Nephron (organoid): ENCODE data around the gene NMNAT1.
A peak's percentile ranks its signal among the peaks of the same experiment; 100 is the strongest.

Source experiments
- H3K27ac Mint-ChIP-seq, 3 experiments: 2 replicates each; pipeline ENCODE4 v1.8.0; 2020; ENCODE audit warnings: mixed read lengths in 3 of 3, mild to moderate bottlenecking in 2 of 3, moderate library complexity in 1 of 3
- H3K27me3 Mint-ChIP-seq: 2 replicates; pipeline ENCODE4 v1.8.0; 2021; ENCODE audit warnings: low read depth, mild to moderate bottlenecking, moderate library complexity, mixed read lengths
- H3K36me3 Mint-ChIP-seq: 2 replicates; pipeline ENCODE4 v1.8.0; 2020; ENCODE audit warnings: low read depth, mixed read lengths
- H3K4me1 Mint-ChIP-seq: 2 replicates; pipeline ENCODE4 v1.8.0; 2020; ENCODE audit warnings: mixed read lengths
- H3K4me3 Mint-ChIP-seq, 3 experiments: 2 replicates each; pipeline ENCODE4 v1.8.0; 2020; ENCODE audit warnings: mild to moderate bottlenecking in 3 of 3, mixed read lengths in 3 of 3, moderate library complexity in 2 of 3
- H3K9me3 Mint-ChIP-seq: 2 replicates; pipeline ENCODE4 v1.8.0; 2020; ENCODE audit warnings: mixed read lengths
- TF ChIP-seq, protein P1 (sequence below), 3 experiments: fragments of 200-600 bp; sonication (generic); IDR thresholded peaks; one replicate each; pipeline ENCODE4 v1.5.0; 2021; ENCODE audit warnings: antibody characterized with exemption in 3 of 3; ENCODE audit not compliant: unreplicated experiment in 3 of 3

Gene NMNAT1

DNA sequence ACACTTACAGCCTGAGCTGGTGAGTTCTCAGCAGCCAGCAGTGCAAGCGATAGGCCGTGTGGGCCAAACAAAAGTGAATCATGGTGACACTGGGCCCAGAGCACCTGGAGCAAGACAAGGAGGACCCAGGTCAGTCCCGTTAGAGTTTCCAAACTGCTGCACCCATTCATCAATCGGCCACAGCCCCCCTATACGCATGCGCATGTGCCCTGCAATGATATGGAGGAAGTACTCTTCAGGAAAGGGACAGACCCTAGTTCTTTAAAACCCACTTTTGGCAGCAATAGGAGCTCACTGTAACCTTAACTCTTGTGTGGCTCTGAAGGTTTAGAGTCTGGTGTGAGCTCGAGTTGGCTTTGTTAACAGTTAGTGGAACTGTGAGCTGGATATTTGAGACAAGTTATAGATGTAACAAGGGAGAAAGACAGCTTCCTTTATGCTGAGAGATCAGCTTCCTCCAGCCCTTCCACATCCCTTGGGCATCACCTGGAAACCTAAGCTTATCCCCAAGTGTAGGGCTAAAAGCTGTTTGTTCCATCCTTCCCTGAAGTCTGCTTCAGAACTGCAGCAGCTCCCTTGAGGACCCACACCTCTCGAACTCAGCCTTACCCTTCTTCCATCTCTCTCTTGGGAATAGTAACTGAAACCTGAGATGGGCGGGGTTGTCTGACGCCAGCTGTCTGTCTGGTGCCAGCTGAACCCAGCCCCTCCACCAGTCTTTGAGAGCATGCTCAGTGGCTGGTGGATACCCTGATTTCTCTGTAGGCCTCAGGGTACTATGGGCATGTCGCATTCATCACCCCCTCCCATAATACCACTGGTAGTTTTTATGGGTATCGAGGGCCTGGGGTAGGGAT is 17.7 kb downstream of the NMNAT1 start:
- Mint-ChIP-seq H3K27ac (peak overlapping the region; percentile 40 to 66 (median 48)), H3K4me3 (no peak overlapping the region), H3K36me3 (no peaks in the 10 kb centered on the region), H3K4me1 (peaks cover 10% of the 10 kb centered on the region), H3K27me3 (no peaks in the 10 kb centered on the region), H3K9me3 (no peaks in the 10 kb centered on the region)
- TF ChIP-seq, protein P1, sequence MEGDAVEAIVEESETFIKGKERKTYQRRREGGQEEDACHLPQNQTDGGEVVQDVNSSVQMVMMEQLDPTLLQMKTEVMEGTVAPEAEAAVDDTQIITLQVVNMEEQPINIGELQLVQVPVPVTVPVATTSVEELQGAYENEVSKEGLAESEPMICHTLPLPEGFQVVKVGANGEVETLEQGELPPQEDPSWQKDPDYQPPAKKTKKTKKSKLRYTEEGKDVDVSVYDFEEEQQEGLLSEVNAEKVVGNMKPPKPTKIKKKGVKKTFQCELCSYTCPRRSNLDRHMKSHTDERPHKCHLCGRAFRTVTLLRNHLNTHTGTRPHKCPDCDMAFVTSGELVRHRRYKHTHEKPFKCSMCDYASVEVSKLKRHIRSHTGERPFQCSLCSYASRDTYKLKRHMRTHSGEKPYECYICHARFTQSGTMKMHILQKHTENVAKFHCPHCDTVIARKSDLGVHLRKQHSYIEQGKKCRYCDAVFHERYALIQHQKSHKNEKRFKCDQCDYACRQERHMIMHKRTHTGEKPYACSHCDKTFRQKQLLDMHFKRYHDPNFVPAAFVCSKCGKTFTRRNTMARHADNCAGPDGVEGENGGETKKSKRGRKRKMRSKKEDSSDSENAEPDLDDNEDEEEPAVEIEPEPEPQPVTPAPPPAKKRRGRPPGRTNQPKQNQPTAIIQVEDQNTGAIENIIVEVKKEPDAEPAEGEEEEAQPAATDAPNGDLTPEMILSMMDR (IDR thresholded peaks at IDR 0.05; ENCODE audit: unreplicated experiment in 3 of 3) = no peak

DNA sequence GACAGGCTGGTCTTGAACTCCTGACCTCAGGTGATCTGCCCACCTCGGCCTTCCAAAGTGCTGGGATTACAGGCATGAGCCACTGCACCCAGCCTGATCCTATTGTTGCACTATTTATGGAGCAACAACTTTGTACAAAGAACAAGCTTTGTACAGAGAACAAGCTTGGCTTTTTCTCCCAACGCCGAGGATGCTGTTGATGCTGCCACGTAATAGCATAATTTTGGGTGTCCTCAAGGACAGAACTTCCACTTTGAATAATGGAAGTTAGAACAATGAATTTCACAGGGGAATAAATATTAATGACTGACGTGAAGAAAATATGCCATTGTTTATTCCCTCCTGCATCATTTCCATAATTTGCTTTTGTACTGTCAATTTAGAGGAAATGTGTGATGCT is 41.0 kb downstream of the NMNAT1 start:
- Mint-ChIP-seq H3K36me3 (peaks cover 15% of the 10 kb centered on the region), H3K27me3 (no peaks in the 10 kb centered on the region), H3K27ac (no peak overlapping the region), H3K4me3 (no peak overlapping the region), H3K4me1 (no peaks in the 10 kb centered on the region), H3K9me3 (no peaks in the 10 kb centered on the region)
- TF ChIP-seq, protein P1 (IDR thresholded peaks at IDR 0.05; ENCODE audit: unreplicated experiment in 3 of 3) = no peak

DNA sequence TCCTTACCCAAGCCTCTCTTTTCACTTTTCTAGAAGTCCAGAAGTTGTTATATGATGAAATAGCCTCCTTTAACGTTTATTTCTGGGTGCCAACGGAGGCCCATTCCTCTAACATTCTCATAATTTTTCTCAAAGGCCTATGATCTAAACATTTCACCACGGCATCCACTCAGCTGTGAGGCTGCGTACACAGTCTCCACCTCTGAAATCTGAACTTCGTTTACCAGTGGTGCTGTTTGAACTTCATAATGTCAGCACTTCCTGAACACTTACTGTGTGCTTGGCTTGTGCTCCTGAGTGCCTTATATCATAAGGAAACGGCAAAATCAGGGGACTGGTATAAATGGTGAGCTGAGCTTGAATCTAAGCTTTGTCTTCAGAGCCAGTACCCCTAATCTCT is 41.7 kb downstream of the NMNAT1 start:
- TF ChIP-seq, protein P1 (IDR thresholded peaks at IDR 0.05; ENCODE audit: unreplicated experiment in 3 of 3) = no peak
- H3K27ac Mint-ChIP-seq = no peak overlapping the region
- no peaks in the 10 kb centered on the region for H3K27me3 Mint-ChIP-seq
- H3K9me3 Mint-ChIP-seq = no peaks in the 10 kb centered on the region
- no peak overlapping the region for H3K4me3 Mint-ChIP-seq
- peaks cover 15% of the 10 kb centered on the region for H3K36me3 Mint-ChIP-seq
- no peaks in the 10 kb centered on the region for H3K4me1 Mint-ChIP-seq

- no peak overlapping the region for H3K4me3 Mint-ChIP-seq
- no peaks in the 10 kb centered on the region for H3K4me1 Mint-ChIP-seq
- peaks cover 21% of the 10 kb centered on the region for H3K27me3 Mint-ChIP-seq
- no peaks in the 10 kb centered on the region for H3K36me3 Mint-ChIP-seq
- no peaks in the 10 kb centered on the region for H3K9me3 Mint-ChIP-seq
- TF ChIP-seq, protein P1 (IDR thresholded peaks at IDR 0.05; ENCODE audit: unreplicated experiment in 3 of 3) = no peak
- H3K27ac Mint-ChIP-seq = no peak overlapping the region
Measured at GRCh38 chr1:9989773-9990172, 46.5 kb downstream of the NMNAT1 start.

DNA sequence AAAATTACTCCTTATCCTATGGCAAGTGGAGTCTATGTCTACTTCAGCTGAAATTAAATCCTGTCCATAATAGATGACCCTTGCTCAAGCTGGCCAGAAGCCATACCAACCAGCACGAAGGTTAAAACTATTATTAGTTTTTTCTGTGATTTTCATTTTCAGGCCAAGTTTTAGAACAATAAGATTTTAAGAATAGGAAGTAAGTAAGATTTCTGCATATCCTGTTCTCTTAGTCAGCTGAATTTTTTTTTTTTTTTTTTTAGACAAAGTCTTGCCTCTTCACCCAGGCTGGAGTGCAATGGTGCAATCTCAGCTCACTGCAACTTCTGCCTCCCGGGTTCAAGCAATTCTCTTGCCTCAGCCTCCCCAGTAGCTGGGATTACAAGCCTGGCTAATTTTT is 47.7 kb downstream of the NMNAT1 start:
- Mint-ChIP-seq H3K9me3 (no peaks in the 10 kb centered on the region), H3K36me3 (no peaks in the 10 kb centered on the region), H3K4me1 (no peaks in the 10 kb centered on the region), H3K27me3 (peaks cover 24% of the 10 kb centered on the region), H3K27ac (no peak overlapping the region), H3K4me3 (no peak overlapping the region)
- TF ChIP-seq, protein P1 (IDR thresholded peaks at IDR 0.05; ENCODE audit: unreplicated experiment in 3 of 3) = no peak

- TF ChIP-seq, protein P1 (IDR thresholded peaks at IDR 0.05; ENCODE audit: unreplicated experiment in 3 of 3) = no peak
- peaks cover 5% of the 10 kb centered on the region for H3K4me1 Mint-ChIP-seq
- H3K27me3 Mint-ChIP-seq = peaks cover 42% of the 10 kb centered on the region
- H3K9me3 Mint-ChIP-seq = no peaks in the 10 kb centered on the region
- no peak overlapping the region for H3K27ac Mint-ChIP-seq
- no peak overlapping the region for H3K4me3 Mint-ChIP-seq
- H3K36me3 Mint-ChIP-seq = no peaks in the 10 kb centered on the region
Measured at GRCh38 chr1:9992910-9993309, 49.6 kb downstream of the NMNAT1 start.
